CD4-positive, alpha-beta T cell (primary cell): ENCODE data around the gene PLA2G5. TPM values are rescaled to one million over a fixed set of nuclear protein-coding genes. Genes with fewer than 3 reads are reported as not detected.

Experiments used
- ATAC-seq: fragments of 200-7000 bp; cut with Tn5 transposase; one replicate; pipeline ENCODE4 v1.10.0; 2022; ENCODE audit warnings: mild to moderate bottlenecking; ENCODE audit not compliant: poor library complexity
- CTCF ChIA-PET: fragments of 350-600 bp; sonication (Branson Sonifier 250); formaldehyde crosslinking; loops from one replicate; lab custom pipeline; 2021; ENCODE audit warnings: antibody characterized with exemption, inconsistent platforms; lab: Charles Lee
- POLR2A ChIA-PET: fragments of 350-600 bp; sonication (Branson Sonifier 250); formaldehyde crosslinking; loops from one replicate; lab custom pipeline; 2021; ENCODE audit warnings: antibody characterized with exemption, inconsistent platforms; lab: Charles Lee
- DNase-seq, 14 experiments: peaks; one replicate each; pipeline ENCODE4 v3.0.0-alpha.2; 2013 to 2020; ENCODE audit warnings: mixed read lengths in 2 of 14
- H3K27ac ChIP-seq, 2 donors: one replicate each; pipeline versions ENCODE4 v1.5.1 to v1.7.0; 2013; ENCODE audit warnings: low read length in 2 of 2, low read depth in 1 of 2, mild to moderate bottlenecking in 1 of 2
- H3K27me3 ChIP-seq, 2 experiments: 1 replicate in 1 of 2; 2 replicates in 1 of 2; pipeline versions ENCODE4 v1.6.1 to v1.7.0; 2013; ENCODE audit warnings: low read length in 2 of 2, control low read depth in 1 of 2, mild to moderate bottlenecking in 1 of 2, moderate library complexity in 1 of 2; ENCODE audit not compliant: insufficient read depth in 2 of 2, control insufficient read depth in 1 of 2
- H3K36me3 ChIP-seq: one replicate; pipeline ENCODE4 v1.6.1; 2013; ENCODE audit warnings: low read length, control low read depth; ENCODE audit not compliant: insufficient read depth
- H3K4me1 ChIP-seq: one replicate; pipeline ENCODE4 v1.6.1; 2013; ENCODE audit warnings: low read length, control low read depth; ENCODE audit not compliant: insufficient read depth
- H3K4me3 ChIP-seq: one replicate; pipeline ENCODE4 v1.5.1; 2013; ENCODE audit warnings: mild to moderate bottlenecking, low read length, moderate library complexity
- H3K9me3 ChIP-seq, 2 experiments: 1 replicate in 1 of 2; 2 replicates in 1 of 2; pipeline versions ENCODE4 v1.6.1 to v1.7.0; 2013; ENCODE audit warnings: low read length in 2 of 2, mild to moderate bottlenecking in 2 of 2, control low read depth in 1 of 2, moderate library complexity in 1 of 2; ENCODE audit not compliant: control insufficient read depth in 1 of 2, insufficient read depth in 1 of 2
- H3K27ac Mint-ChIP-seq: one replicate; pipeline ENCODE4 v1.8.0; 2020; ENCODE audit warnings: mixed read lengths
- H3K27me3 Mint-ChIP-seq: one replicate; pipeline ENCODE4 v1.8.0; 2021; ENCODE audit warnings: mixed read lengths
- H3K36me3 Mint-ChIP-seq: one replicate; pipeline ENCODE4 v1.8.0; 2021; ENCODE audit warnings: low read depth, mixed read lengths
- H3K4me1 Mint-ChIP-seq: one replicate; pipeline ENCODE4 v1.8.0; 2021; ENCODE audit warnings: low read depth, mixed read lengths
- H3K4me3 Mint-ChIP-seq: one replicate; pipeline ENCODE4 v1.8.0; 2020; ENCODE audit warnings: mild to moderate bottlenecking, mixed read lengths
- H3K9me3 Mint-ChIP-seq: one replicate; pipeline ENCODE4 v1.8.0; 2020; ENCODE audit warnings: mixed read lengths
- CTCF ChIP-seq: fragments of 200-600 bp; IDR thresholded peaks from one replicate; pipeline ENCODE4 v1.8.0; 2022; ENCODE audit warnings: antibody characterized with exemption, mild to moderate bottlenecking
- intact Hi-C, 2 experiments: fragments of 100-400 bp; cut with DNase I in 1 of 2; cut with micrococcal nuclease in 1 of 2; formaldehyde crosslinking; loops; one replicate each; pipeline versions ENCODE4 v1.15.1 to v1.9.0; 2023 to 2025; cut with DNase I, micrococcal nuclease
- total RNA-seq, 174 experiments: library from RNA in 2 of 174; stranded (reverse) in 2 of 174; gene quantifications; one replicate each; pipeline ENCODE4 v1.2.3 and lab custom pipeline; 2021 to 2026

PLA2G5 gene
- total RNA-seq, 2 experiments from 2014 or later: not detected

DNA sequence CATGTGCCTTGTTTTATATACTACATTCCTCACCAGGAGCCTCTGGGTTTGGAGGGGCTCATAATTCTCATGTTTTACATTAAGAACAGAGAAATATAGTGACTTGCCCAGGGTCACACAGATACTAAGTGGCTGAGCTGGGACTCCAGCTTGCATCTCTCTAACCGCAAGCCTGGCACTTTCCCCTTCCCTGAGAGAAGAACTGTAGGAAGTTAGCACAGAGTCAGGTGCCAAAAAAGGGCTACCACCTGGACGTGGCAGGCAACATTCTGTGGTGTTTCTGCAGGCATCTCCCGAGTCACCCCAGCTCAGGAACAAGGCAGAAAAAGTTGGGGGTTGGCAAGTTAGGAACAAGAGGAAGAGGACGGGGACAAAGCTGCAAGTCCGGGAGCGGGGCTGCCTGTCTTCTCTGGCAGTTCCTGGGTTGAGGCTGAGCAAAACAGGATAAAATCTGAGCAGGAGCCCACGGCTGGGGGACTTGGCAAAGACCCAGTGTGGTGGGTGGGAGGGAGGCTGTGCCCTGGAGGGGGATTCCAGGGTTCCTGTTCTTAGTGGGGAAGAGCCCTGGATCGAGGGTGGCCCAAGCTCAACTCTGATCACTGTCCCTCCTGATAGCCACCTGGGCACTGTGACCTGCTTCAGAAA is 9.8 kb downstream of the PLA2G5 start:
- TF ChIP-seq CTCF: no peak
- Mint-ChIP-seq H3K27me3 (peaks cover 23% of the 10 kb centered on the region), H3K27ac (no peak overlapping the region), H3K4me1 (peaks cover 3% of the 10 kb centered on the region), H3K9me3 (no peaks in the 10 kb centered on the region), H3K36me3 (no peaks in the 10 kb centered on the region), H3K4me3 (no peak overlapping the region)
- Histone ChIP-seq H3K27me3 (peaks cover 6 to 9% of the 10 kb centered on the region in 2 experiments), H3K4me1 (peaks cover 8% of the 10 kb centered on the region), H3K4me3 (no peak overlapping the region), H3K27ac (no peak overlapping the region), H3K9me3 (no peaks in the 10 kb centered on the region), H3K36me3 (no peaks in the 10 kb centered on the region)
- ChIA-PET CTCF (no interaction called here), POLR2A (no interaction called here)
- intact Hi-C loops: no loop called here
- no peak for DNase-seq
- no peak for ATAC-seq

- H3K27ac ChIP-seq: no peak overlapping the region
- peak in 2 of 14 experiments; percentile 12 to 21 for DNase-seq
- no peaks in the 10 kb centered on the region for H3K36me3 Mint-ChIP-seq
- H3K27me3 Mint-ChIP-seq: peaks cover 23% of the 10 kb centered on the region
- ATAC-seq: no peak
- no peak overlapping the region for H3K27ac Mint-ChIP-seq
- intact Hi-C loops: no loop called here
- ChIA-PET POLR2A (no interaction called here), CTCF (no interaction called here)
- TF ChIP-seq CTCF: no peak
- peaks cover 6 to 9% of the 10 kb centered on the region in 2 experiments for H3K27me3 ChIP-seq
- no peaks in the 10 kb centered on the region for H3K36me3 ChIP-seq
- no peaks in the 10 kb centered on the region for H3K9me3 Mint-ChIP-seq
- no peak overlapping the region for H3K4me3 Mint-ChIP-seq
- H3K4me1 ChIP-seq: peaks cover 8% of the 10 kb centered on the region
- H3K4me1 Mint-ChIP-seq: peaks cover 3% of the 10 kb centered on the region
- no peaks in the 10 kb centered on the region for H3K9me3 ChIP-seq
- no peak overlapping the region for H3K4me3 ChIP-seq
These were observed 10.7 kb downstream of the PLA2G5 start for GRCh38 chr1:20080441-20081352.

DNA sequence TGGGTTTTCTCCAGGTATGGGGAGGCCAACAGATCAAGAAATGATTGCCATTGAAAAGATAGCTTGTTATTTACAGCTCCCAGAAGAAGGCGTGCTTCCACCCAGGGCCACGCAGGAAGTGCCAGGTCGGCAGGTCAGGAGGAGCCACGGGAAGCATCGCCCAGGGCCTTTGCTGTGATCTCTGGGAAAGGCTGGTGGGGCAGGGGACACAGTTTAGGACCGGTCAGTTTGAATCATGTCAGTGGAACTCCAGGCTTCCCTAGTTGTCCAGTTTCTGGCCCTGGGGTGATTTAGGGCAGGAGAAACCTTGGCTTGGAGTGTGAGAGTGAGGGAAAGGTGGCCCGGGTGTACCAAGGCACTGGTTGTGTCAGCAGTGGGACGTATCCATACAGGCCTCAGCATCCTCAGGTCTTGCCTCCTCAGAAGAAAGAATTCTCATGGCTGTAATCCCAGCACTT is 11.4 kb downstream of the PLA2G5 start:
- Mint-ChIP-seq H3K27me3 (peaks cover 23% of the 10 kb centered on the region), H3K9me3 (no peaks in the 10 kb centered on the region), H3K27ac (no peak overlapping the region), H3K4me3 (no peak overlapping the region), H3K36me3 (no peaks in the 10 kb centered on the region), H3K4me1 (peaks cover 3% of the 10 kb centered on the region)
- no peak for TF ChIP-seq CTCF
- ChIA-PET CTCF (no interaction called here), POLR2A (no interaction called here)
- intact Hi-C loops: no loop called here
- H3K4me1 ChIP-seq: peaks cover 8% of the 10 kb centered on the region
- no peaks in the 10 kb centered on the region for H3K36me3 ChIP-seq
- H3K27me3 ChIP-seq: peaks cover 6 to 9% of the 10 kb centered on the region in 2 experiments
- no peak overlapping the region for H3K4me3 ChIP-seq
- no peaks in the 10 kb centered on the region for H3K9me3 ChIP-seq
- no peak overlapping the region for H3K27ac ChIP-seq
- no peak for DNase-seq
- ATAC-seq: no peak
